IPS-15b (cell line): Measurements from ENCODE around the gene TUBA3C.

Experiments used
- H3K27me3 ChIP-seq: one replicate; pipeline ENCODE4 v1.6.1; 2013; ENCODE audit warnings: low read length; ENCODE audit not compliant: control insufficient read depth, insufficient read depth
- H3K36me3 ChIP-seq: one replicate; pipeline ENCODE4 v1.6.1; 2013; ENCODE audit warnings: low read length; ENCODE audit not compliant: control insufficient read depth, insufficient read depth
- H3K4me1 ChIP-seq: one replicate; pipeline ENCODE4 v1.6.1; 2013; ENCODE audit warnings: mild to moderate bottlenecking, low read length; ENCODE audit not compliant: control insufficient read depth, insufficient read depth
- H3K4me3 ChIP-seq: one replicate; pipeline ENCODE4 v1.5.1; 2013; ENCODE audit warnings: low read depth, low read length
- H3K9ac ChIP-seq: one replicate; pipeline ENCODE4 v1.6.1; 2013; ENCODE audit warnings: low read depth, mild to moderate bottlenecking, low read length
- H3K9me3 ChIP-seq: one replicate; pipeline ENCODE4 v1.6.1; 2013; ENCODE audit warnings: mild to moderate bottlenecking, low read length; ENCODE audit not compliant: control insufficient read depth, insufficient read depth

Gene TUBA3C

DNA sequence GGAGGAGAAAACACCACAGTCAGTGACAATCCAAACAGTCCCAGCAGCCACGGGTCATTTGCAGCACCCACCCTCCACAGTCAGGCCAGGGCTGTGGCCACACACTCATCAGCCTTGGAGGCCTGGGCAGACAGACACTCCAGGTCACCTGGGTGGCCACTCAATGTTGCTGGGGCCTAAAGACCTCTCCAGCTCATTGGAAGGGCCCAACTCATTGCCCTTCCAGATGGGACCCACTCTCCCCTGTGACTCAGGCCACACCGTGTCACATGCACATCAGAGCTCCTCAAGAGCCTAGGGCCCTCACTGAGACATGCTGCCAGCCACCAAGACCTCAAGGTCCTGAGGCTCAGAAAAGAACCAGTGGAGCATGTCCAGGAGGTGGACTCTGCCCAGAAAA, 22.4 kb downstream of the TUBA3C start:
- H3K4me1 ChIP-seq: no peaks in the 10 kb centered on the region
- no peaks in the 10 kb centered on the region for H3K27me3 ChIP-seq
- no peaks in the 10 kb centered on the region for H3K36me3 ChIP-seq
- H3K9ac ChIP-seq: no peak overlapping the region
- H3K4me3 ChIP-seq: no peak overlapping the region
- peaks cover 45% of the 10 kb centered on the region for H3K9me3 ChIP-seq

GRCh38 chr13:19158526-19159174, 23.0 kb downstream of the TUBA3C start:
- H3K4me1 ChIP-seq: no peaks in the 10 kb centered on the region
- H3K9ac ChIP-seq: no peak overlapping the region
- peaks cover 3% of the 10 kb centered on the region for H3K36me3 ChIP-seq
- H3K27me3 ChIP-seq: no peaks in the 10 kb centered on the region
- H3K9me3 ChIP-seq: peaks cover 45% of the 10 kb centered on the region
- no peak overlapping the region for H3K4me3 ChIP-seq

- no peak overlapping the region for H3K9ac ChIP-seq
- no peaks in the 10 kb centered on the region for H3K27me3 ChIP-seq
- peaks cover 47% of the 10 kb centered on the region for H3K9me3 ChIP-seq
- H3K4me3 ChIP-seq: no peak overlapping the region
- no peaks in the 10 kb centered on the region for H3K4me1 ChIP-seq
- peaks cover 3% of the 10 kb centered on the region for H3K36me3 ChIP-seq
These were observed 23.6 kb downstream of the TUBA3C start for GRCh38 chr13:19158006-19158405.

DNA sequence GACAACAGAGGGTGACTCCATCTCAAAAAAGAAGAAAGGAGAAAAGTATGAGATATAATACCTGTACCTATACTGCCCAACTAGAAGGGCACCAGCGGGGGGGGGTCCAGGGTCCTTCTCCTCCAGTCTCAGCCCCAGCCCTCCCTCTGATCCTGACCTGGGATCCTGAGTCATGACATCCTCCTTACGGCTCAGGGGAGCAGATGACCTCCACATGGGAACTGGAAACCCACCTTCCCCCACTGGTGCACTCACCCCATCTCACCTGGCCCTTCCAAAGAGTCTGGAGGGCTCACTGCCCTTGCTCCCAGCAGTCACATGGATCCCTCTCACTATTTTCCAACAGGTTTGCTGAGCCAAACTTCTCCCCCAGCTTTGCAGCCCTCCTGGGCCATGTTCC, 24.2 kb downstream of the TUBA3C start:
- H3K4me3 ChIP-seq: no peak overlapping the region
- H3K9me3 ChIP-seq: peaks cover 50% of the 10 kb centered on the region
- H3K36me3 ChIP-seq: peaks cover 3% of the 10 kb centered on the region
- no peaks in the 10 kb centered on the region for H3K4me1 ChIP-seq
- H3K9ac ChIP-seq: no peak overlapping the region
- no peaks in the 10 kb centered on the region for H3K27me3 ChIP-seq

DNA sequence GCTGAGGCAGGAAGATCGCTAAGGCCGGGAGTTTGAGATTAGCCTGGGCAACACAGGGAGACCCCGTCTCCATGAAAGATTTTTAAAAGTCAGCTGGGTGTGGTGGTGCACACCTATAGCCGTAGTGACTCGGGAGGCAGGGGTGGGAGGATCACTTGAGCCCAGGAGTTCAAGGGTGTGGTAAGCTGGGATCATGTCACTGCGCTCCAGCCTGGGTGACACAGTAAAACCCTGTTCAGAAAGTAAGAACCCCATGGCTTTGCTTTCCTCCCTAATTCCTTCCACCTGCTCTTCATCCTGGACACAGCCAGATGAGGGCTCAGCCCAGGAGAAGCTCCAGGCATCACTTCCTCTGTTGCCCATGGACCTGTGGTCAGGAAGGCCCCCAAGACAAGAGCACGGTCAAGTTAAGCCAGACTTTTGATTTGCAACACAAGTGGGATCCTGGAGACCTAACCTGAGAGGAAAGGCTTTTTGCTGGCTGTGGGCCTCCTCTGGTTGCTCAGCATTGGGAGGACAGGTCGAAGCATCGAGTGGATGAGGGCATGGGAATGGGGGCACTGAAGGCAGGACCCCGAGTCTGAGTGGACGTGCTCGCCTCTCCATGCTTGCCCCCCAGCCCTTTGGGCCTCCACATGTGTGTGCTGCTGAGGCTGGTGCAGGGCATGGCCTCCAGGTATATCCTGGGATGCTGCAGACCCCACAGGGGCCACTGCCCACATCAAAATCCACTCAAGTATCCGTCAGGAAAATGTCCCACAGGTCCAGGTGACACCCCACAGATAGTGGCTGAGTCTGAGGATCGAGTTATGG, 25.4 kb downstream of the TUBA3C start:
- H3K4me1 ChIP-seq: no peaks in the 10 kb centered on the region
- peaks cover 3% of the 10 kb centered on the region for H3K36me3 ChIP-seq
- peaks cover 48% of the 10 kb centered on the region for H3K9me3 ChIP-seq
- H3K9ac ChIP-seq: no peak overlapping the region
- H3K4me3 ChIP-seq: no peak overlapping the region
- no peaks in the 10 kb centered on the region for H3K27me3 ChIP-seq

GRCh38 chr13:19155321-19155861, 26.2 kb downstream of the TUBA3C start:
- no peak overlapping the region for H3K4me3 ChIP-seq
- H3K9ac ChIP-seq: no peak overlapping the region
- H3K9me3 ChIP-seq: peaks cover 45% of the 10 kb centered on the region
- no peaks in the 10 kb centered on the region for H3K27me3 ChIP-seq
- no peaks in the 10 kb centered on the region for H3K4me1 ChIP-seq
- H3K36me3 ChIP-seq: peaks cover 5% of the 10 kb centered on the region

DNA sequence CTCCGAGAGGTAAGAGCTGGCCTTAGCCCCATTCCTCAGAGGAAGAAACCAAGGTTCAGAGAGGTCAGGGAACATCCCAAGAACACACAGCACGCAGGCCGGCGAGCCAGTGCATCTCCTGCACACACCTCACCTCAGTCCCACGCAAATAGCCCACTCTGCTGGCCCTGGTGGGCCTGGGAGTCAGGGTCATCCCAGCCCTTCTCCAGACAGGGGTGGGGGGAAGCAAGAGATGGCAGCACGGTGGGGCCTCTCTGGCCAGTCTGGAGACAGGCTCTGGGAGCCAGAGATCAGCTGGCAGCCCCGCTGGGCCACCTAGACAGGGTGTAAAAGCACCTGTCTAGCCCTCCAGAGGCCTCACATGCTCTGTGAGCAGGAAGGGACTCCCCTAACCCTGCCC, 26.8 kb downstream of the TUBA3C start:
- Histone ChIP-seq H3K4me3 (no peak overlapping the region), H3K4me1 (no peaks in the 10 kb centered on the region), H3K9ac (no peak overlapping the region), H3K9me3 (peaks cover 41% of the 10 kb centered on the region), H3K27me3 (no peaks in the 10 kb centered on the region), H3K36me3 (peaks cover 5% of the 10 kb centered on the region)

DNA sequence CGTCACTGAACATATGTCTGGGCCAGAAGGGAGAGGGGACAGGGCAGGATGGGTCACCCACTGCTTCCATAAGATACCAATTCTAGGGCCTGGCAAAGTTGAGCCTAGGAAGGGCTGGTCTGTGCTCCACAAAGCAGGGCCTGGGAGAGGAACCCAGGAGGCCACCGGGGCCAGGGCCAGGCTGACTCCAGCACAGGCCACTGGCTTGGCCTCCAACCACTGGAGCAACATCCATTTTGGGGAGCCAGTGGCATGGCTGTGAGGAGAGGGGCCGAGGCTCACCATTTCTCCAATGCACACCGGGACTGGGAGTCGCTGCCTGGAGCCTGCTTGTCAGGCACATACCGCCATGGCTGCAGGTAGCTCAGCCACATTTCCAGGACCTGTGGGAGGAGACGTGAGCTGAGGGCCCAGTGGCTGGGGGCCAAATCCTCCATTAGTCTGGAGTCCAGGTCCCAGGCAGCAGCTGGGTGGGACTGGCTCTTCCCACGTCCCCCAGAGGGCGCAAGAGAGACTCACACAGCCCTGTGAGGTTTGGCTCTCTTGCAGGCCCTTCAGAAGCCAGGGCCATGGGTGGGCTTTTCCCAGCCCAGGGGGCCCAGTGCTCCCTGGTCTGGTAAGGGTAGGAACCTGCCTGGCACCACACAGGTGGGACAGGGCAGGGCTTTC, 27.7 kb downstream of the TUBA3C start:
- H3K9ac ChIP-seq: no peak overlapping the region
- H3K27me3 ChIP-seq: no peaks in the 10 kb centered on the region
- peaks cover 5% of the 10 kb centered on the region for H3K36me3 ChIP-seq
- H3K4me1 ChIP-seq: no peaks in the 10 kb centered on the region
- peaks cover 35% of the 10 kb centered on the region for H3K9me3 ChIP-seq
- no peak overlapping the region for H3K4me3 ChIP-seq

DNA sequence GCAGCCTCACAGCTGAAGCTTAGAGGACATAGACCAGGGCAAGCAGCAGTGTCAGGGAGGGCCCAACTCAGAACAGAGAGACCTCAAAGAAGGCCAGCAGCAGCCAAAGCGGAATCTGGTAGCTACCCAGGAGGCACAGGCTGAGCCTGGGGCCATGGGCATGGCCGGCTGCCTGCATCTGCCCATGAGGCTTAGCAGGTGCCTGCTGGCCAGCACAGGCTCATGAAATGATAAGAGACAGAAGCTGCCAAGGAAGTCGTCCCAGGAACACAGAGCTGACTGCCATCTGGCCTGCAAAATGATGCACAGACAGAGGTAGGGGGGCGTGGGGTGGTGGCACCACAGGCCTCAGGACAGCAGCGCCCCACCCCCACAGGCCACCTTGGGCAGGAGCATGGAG, 29.2 kb downstream of the TUBA3C start:
- H3K27me3 ChIP-seq: no peaks in the 10 kb centered on the region

GRCh38 chr13:19151581-19152263, 29.9 kb downstream of the TUBA3C start:
- no peak overlapping the region for H3K9ac ChIP-seq
- H3K27me3 ChIP-seq: no peaks in the 10 kb centered on the region
- peaks cover 5% of the 10 kb centered on the region for H3K36me3 ChIP-seq
- no peak overlapping the region for H3K4me3 ChIP-seq
- H3K4me1 ChIP-seq: no peaks in the 10 kb centered on the region
- peaks cover 32% of the 10 kb centered on the region for H3K9me3 ChIP-seq

More for the DNA sequence above, 29.2 kb downstream of the TUBA3C start:
- Histone ChIP-seq H3K9ac (no peak overlapping the region), H3K36me3 (peaks cover 5% of the 10 kb centered on the region), H3K9me3 (peaks cover 34% of the 10 kb centered on the region), H3K4me3 (no peak overlapping the region), H3K4me1 (no peaks in the 10 kb centered on the region)

- no peaks in the 10 kb centered on the region for H3K27me3 ChIP-seq
- H3K4me3 ChIP-seq: no peak overlapping the region
- H3K9me3 ChIP-seq: peaks cover 32% of the 10 kb centered on the region
These were observed 30.9 kb downstream of the TUBA3C start for GRCh38 chr13:19150712-19151228.

More at GRCh38 chr13:19150712-19151228, 30.9 kb downstream of the TUBA3C start:
- Histone ChIP-seq H3K9ac (no peak overlapping the region), H3K4me1 (no peaks in the 10 kb centered on the region), H3K36me3 (peaks cover 5% of the 10 kb centered on the region)
